ENCODE results near the gene LTA.

- TF ChIP-seq POLR2AphosphoS5 (IDR thresholded peaks at IDR 0.05; ENCODE audit: low read depth, low read length), result peak; percentile 100
- TF ChIP-seq POLR2A (IDR thresholded peaks at IDR 0.05; ENCODE audit: low read depth, low read length), result peak; percentile 100
- TF ChIP-seq PAX5 (IDR thresholded peaks at IDR 0.05; ENCODE audit: insufficient read depth, low read length, severe bottlenecking), result no peak
- peak; percentile 92 for TF ChIP-seq TAF1 (IDR thresholded peaks at IDR 0.05; ENCODE audit: low read depth, low read length)
- TF ChIP-seq SPI1 (IDR thresholded peaks at IDR 0.05; ENCODE audit: low read depth, low read length), result peak; percentile 63
- peak; percentile 95 for TF ChIP-seq POU2F2 (IDR thresholded peaks at IDR 0.05; ENCODE audit: low read depth, low read length)
These were observed 3.3 kb downstream of the LTA start, which contains the start of gene TNF for GRCh38 chr6:31575335-31575901.
